ENCODE results near the gene KCNH5.

The KCNH5 gene

DNA sequence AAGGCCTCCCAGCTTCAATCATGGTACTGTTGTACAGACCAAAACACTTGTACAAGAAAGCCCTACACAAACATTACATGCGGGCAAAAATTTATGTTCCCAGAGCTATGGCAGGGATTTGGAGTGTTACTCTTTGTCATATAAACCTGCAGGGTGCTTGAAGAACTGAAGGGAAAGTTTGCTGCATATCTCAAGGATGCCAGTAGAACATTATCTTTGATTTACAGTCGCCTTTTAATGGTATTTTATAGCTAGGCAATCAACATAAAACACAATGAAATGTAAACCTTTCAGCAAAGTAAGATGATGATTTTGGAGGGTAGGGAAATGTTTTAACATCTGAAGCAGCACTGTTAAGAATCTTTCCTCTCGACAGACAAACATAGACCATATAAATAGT lies 305.6 kb downstream of the KCNH5 start:
- no peak for DNase-seq (ENCODE audit: low read depth)

DNA sequence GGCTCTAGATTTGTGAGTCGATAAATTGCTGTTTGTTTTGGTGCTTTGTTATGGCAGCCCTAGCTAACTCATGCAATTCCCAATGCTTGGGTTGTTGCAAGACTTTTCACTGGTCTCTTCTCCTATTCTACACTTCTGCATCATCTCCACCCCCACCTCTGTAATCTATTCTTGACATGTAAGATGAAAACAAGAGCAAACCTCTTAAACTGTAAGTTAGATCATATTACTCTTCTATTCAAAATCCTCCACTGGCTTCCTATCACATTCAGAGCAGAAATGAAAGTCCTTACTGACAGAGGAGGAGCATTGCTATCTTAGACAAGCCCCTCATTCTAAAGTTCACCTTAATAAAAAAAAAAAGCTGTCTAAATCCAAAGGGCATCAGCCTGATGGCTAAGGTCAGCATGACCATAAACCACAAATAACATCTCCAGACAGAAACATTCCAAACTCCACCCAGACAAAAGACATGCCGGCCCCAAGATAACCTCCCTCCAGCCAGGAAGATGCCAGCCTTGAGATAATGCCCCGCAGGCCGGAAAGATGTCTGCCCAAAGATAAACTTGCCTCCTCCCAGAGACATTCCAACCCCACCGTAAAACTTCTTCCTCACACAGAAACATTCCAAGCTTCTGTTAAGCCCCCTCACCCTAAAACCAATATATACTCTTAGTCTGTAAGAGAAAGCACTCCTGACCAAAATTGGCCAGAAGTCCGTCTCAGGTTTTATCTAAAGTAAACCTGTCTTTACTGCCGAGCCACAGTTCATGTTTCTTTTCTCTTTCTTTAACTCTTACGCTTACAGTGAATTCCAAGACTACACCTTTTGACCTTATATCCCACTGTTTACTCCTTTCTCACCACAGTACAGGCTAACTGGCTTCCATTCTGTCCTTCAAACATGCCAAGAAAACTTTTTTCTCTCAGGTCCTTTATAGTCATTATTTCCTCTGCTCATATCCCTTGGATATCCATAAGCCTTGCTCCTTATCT lies 308.9 kb downstream of the KCNH5 start:
- no peak for DNase-seq (ENCODE audit: low read depth)

- DNase-seq (ENCODE audit: low read depth): no peak
Measured at GRCh38 chr14:62734831-62735230, 310.4 kb downstream of the KCNH5 start.

- DNase-seq (ENCODE audit: low read depth): no peak
Measured at GRCh38 chr14:62722406-62722805, 322.9 kb downstream of the KCNH5 start.

- no peak for DNase-seq (ENCODE audit: low read depth)
Measured at GRCh38 chr14:62718629-62719028, 326.6 kb downstream of the KCNH5 start.

- no peak for DNase-seq (ENCODE audit: low read depth)
Measured at GRCh38 chr14:62711351-62712023, 333.8 kb downstream of the KCNH5 start.

GRCh38 chr14:62710811-62711210 lies 334.4 kb downstream of the KCNH5 start:
- no peak for DNase-seq (ENCODE audit: low read depth)

GRCh38 chr14:62709773-62710172 lies 335.5 kb downstream of the KCNH5 start:
- DNase-seq (ENCODE audit: low read depth): no peak

- DNase-seq (ENCODE audit: low read depth): no peak
Measured at GRCh38 chr14:62706217-62706616, 339.0 kb downstream of the KCNH5 start.

DNA sequence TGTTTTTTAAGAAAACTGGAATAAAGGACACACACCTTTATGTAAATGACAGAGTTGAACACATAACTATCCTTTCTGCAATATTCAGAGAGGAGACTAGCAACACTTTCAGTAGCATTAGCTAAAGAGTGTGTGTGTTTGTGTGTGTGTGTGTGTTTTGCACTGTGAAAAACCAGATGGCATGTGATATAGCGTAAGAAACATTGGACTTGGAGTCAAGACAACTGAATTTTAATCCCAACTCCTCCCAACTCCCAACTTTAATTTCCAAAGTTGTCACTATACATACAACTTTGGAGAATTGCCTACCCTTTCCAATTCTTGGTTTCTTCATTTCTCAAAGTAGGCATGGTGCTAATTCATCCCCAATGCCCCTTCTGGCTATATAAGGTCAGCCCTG lies 347.8 kb downstream of the KCNH5 start:
- DNase-seq (ENCODE audit: low read depth): no peak

DNA sequence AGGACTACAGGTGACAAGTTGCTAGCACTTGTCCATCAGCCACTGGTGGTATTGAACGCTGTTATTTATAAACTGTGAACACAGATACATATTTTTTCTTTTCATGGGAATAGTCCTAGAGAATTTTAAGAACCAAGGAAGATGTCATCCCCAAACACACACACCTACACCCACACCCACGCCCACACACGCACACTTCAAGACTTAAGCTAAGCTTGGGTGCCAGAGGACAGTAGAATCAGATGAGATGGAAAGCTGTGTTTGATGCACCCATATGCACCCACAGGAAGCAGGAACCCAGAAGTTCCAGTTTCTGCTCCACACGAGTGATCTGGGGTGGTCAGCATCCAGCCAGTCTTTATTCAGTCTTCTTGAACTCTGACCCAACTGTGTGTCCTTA lies 348.3 kb downstream of the KCNH5 start:
- DNase-seq (ENCODE audit: low read depth): no peak

DNA sequence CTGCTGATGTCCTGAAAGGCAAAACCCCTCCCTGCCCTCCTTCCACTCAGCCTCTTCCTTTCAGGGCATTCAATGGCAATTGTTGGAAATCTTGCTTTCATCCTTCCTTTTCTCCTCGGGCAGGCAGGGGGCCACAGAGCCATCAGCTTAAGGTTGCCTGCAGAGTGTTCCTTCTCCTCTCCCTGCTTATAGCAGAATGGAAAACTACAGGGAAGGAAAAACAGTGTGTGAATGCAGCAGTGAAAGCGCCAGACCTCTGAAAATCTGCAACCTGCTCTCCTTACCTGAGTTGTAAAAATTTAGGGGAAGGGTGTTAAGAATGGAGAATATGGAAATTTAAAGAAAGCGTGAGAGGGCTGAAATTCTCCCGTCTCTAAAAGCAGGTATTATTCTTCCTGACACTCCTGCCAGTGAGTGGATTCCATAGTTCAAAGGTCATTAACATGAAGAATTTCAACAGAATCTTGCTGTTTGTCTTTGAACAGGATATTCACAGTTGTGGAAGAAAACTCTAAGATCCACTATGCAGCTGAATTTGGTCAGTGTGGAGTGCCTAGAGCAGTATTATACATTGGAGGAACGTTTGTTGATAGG lies 348.8 kb downstream of the KCNH5 start:
- DNase-seq (ENCODE audit: low read depth): no peak

DNA sequence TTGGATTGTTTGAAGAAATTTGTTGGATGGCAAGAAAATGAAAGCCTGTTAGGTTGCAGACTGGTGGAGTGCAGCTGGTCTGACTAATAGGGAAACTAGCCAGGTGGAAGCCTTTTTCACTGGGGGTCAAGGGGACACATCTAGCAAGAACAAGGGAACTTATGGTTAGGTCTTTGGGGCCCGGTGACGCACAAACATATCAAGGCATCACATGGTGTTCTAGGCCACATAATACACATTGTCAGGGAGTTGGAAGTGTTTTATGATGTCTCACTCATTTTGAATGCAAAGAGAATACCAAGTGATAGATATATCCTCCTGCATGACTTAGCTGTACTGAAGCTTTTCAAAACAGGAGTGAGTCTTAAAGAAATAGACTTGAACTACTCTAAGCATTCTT lies 351.2 kb downstream of the KCNH5 start:
- no peak for DNase-seq (ENCODE audit: low read depth)

DNA sequence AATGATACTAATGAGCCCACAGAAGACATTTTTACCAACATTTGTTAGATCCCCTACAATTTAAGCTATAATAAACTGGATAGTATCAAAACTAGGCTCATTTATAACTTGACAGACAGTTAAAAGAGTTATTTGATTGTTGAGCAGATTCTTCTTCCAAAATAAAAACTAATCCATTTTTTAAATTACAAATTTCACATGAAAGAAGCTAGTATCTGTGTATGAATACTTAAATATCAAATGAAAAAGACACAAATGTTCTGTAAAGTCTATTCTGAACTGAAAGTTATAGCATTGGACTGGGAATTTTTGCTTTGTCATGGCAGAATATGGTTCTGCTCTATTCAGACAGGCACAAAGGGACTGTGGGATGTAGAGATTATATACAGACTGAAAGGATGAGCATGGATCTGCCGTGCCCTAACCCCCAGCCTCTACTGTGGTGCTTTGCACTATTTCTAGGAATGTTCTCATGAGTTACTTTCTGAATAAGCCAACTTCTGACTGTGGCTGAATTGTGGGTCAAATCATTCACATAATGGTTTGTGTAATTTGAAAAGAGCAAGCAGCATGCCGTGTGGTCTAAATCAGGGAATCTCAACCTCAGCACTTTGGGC lies 352.7 kb downstream of the KCNH5 start:
- DNase-seq (ENCODE audit: low read depth): no peak

GRCh38 chr14:62691647-62692489 lies 353.4 kb downstream of the KCNH5 start:
- no peak for DNase-seq (ENCODE audit: low read depth)

GRCh38 chr14:62689733-62690132 lies 355.5 kb downstream of the KCNH5 start:
- DNase-seq (ENCODE audit: low read depth): no peak

- no peak for DNase-seq (ENCODE audit: low read depth)
Measured at GRCh38 chr14:62687818-62688217, 357.4 kb downstream of the KCNH5 start.

DNA sequence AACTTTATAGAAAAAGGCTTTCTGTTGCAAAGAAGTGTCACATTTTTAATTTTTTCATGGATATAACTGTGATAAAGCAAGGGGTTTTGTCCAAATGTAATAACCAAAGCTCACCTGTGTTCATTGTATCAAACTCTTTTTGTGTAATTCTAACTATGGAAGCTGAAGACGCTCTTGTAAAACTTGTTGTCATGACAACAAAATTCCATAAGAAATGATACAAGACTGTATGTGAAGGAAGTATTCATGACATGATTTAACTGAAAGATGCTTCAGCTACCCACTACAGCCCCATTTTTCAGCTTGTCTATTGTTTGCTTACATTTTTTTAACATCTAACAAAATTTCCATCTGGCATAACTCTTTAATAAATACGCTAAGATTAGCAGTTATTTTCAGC lies 360.9 kb downstream of the KCNH5 start:
- no peak for DNase-seq (ENCODE audit: low read depth)

DNA sequence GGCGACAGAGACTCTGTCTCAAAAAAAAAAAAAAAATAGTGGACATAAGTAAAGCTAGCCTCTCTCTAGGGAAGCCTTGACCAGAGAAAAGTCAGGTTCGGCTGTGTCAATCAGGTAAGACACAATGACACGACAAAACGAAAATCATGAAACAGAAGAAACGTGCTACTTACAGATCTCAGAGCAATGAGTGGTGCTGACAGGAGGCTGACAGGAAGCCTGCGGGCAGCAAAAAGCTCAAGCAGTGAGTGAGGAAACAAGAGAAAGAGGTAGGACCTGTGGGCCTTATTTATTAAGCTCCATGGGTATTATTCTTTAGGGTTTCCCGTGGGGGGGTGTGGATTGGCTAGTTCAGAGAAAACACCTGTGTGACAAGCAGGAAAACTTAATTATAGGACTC lies 363.1 kb downstream of the KCNH5 start:
- no peak for DNase-seq (ENCODE audit: low read depth)

- no peak for DNase-seq (ENCODE audit: low read depth)
Measured at GRCh38 chr14:62674563-62675237, 370.6 kb downstream of the KCNH5 start.
